HG03064 (cell line): ENCODE results near the gene TMEM244.
"Not testable (repeated sequence)": the region's sequence is repeated elsewhere in the genome, so short reads cannot be mapped to it uniquely, and the experiment has no call there.

Source experiments
- ATAC-seq: cut with Tn5 transposase; IDR thresholded peaks from one replicate; pipeline ENCODE4 v1.9.1; 2021; ENCODE audit warnings: low read depth; ENCODE audit not compliant: unreplicated experiment

Gene TMEM244

GRCh38 chr6:129818251-129818650 lies 42.9 kb downstream of the TMEM244 start:
- no peak for ATAC-seq

- ATAC-seq, result no peak
These were observed 43.3 kb downstream of the TMEM244 start for GRCh38 chr6:129817821-129818220.

DNA sequence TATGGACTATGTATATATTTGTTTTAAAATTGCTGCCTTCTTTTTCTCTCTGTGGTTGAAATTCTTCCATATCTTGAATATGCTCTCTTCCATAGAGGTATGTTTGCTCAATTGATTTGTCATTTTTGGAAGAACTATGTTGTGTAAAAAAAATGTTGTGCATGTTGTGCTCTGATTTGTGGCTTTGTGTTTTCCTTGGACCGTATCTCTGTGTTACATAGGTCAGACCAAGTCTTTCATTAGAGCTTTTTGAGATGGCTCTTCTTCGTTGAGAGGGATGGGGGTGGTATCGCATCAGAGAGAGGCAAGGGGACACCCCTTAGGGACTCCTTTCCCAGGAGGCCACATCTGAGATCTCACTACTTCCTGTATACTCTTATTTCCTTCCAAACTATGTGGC lies 43.8 kb downstream of the TMEM244 start:
- ATAC-seq, result no peak

- no peak for ATAC-seq
These were observed 48.9 kb downstream of the TMEM244 start for GRCh38 chr6:129812145-129812777.

DNA sequence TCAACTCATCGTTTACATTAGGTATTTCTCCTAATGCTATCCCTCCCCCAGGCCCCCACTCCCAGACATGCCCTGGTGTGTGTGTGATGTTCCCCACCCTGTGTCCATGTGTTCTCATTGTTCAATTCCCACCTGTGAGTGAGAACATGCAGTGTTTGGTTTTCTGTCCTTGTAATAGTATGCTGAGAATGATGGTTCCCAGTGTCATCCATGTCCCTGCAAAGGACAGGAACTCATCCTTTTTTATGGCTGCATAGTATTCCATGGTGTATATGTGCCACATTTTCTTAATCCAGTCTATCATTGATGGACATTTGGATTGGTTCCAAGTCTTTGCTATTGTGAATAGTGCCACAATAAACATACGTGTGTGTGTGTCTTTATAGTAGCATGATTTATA lies 54.0 kb downstream of the TMEM244 start:
- not testable (repeated sequence) for ATAC-seq

DNA sequence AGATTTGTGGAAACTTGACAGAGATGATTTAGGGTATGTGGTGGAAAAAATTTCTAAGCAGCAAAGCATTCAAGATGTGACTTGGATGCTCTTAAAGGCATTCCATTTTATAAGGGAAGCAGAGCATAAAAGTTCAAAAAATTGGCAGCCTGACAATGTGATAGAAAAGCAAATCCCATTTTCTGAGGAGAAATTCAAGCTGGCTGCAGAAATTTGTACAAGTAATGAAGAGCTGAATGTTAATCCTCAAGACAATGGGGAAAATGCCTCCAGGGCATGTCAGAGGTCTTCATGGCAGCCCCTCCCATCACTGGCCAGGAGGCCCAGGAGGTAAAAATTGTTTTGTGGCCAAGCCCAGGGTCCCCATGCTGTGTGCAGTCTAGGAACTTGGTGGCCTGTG lies 58.2 kb downstream of the TMEM244 start:
- ATAC-seq, result not testable (repeated sequence)

DNA sequence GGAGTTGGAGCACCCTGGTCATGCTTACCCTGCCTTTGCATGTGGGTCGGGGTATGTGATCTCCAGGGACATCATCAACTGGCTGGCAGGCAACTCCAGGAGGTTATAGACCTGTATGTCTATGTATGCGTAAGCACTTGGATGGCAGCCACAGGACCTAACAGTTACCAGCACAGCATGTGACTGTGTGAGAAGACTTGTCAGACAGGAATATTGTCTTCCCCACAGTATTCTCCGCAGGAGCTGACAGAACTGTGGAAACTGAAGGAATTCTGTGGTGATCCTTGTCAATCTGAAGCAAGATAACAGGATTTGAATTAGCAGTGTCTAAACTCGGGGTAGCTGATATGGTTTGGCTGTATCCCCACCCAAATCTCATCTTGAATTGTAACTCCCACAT lies 59.2 kb downstream of the TMEM244 start:
- no peak for ATAC-seq

GRCh38 chr6:129795261-129795660 lies 65.9 kb downstream of the TMEM244 start:
- no peak for ATAC-seq

GRCh38 chr6:129793447-129793846 lies 67.7 kb downstream of the TMEM244 start:
- no peak for ATAC-seq

DNA sequence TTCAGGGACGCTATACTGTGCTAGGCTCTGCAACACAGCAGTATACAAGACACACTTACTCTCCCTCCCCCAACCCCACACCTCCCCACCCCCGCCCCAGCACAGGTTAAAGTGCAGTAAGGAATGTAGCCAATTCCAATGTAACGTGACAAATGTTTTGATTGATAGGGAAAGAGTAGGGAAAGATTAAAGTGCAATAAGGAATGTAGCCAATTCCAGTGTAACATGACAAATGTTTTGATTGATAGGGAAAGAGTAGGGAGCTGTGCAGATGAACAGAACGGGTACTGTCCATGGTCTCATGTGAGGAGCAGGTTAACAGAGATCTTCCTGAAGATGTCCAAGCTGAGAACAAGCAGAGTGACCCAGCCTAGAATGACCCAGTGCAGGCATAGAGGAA lies 69.1 kb downstream of the TMEM244 start:
- ATAC-seq, result no peak

- ATAC-seq, result no peak
These were observed 70.3 kb downstream of the TMEM244 start for GRCh38 chr6:129790785-129791184.

DNA sequence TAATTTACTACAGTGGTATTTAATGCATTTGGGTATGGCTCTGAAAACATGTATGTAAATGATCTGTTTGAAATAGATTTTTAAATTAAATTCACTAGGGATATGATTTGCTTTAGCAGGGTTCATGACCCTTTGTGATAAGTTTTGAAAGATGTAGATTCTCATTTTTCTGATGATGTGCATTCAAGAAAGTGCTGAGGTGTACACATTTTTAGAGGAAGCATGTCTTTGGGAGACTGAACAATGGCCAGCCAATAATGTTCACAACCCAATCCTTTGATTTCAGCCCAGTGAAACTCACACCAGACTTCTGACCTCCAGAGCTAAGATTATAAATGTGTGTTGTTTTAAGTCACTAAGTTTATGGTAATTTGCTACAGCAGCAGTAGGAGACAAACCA lies 71.1 kb downstream of the TMEM244 start:
- no peak for ATAC-seq

- no peak for ATAC-seq
These were observed 73.3 kb downstream of the TMEM244 start for GRCh38 chr6:129787816-129788215.

GRCh38 chr6:129786548-129786947 lies 74.6 kb downstream of the TMEM244 start:
- ATAC-seq, result no peak

GRCh38 chr6:129785756-129786135 lies 75.4 kb downstream of the TMEM244 start:
- no peak for ATAC-seq

GRCh38 chr6:129785047-129785755 lies 75.9 kb downstream of the TMEM244 start:
- no peak for ATAC-seq
